NOMO-1 treated with DMSO at 0.1 percent for 48 hours (cell line): ENCODE results near the gene PLA2G3.

ENCODE experiments used
- DNase-seq: peaks from one replicate; lab custom pipeline; 2025; ENCODE audit not compliant: unreplicated experiment; lab: John Stamatoyannopoulos, UW

PLA2G3 gene

DNA sequence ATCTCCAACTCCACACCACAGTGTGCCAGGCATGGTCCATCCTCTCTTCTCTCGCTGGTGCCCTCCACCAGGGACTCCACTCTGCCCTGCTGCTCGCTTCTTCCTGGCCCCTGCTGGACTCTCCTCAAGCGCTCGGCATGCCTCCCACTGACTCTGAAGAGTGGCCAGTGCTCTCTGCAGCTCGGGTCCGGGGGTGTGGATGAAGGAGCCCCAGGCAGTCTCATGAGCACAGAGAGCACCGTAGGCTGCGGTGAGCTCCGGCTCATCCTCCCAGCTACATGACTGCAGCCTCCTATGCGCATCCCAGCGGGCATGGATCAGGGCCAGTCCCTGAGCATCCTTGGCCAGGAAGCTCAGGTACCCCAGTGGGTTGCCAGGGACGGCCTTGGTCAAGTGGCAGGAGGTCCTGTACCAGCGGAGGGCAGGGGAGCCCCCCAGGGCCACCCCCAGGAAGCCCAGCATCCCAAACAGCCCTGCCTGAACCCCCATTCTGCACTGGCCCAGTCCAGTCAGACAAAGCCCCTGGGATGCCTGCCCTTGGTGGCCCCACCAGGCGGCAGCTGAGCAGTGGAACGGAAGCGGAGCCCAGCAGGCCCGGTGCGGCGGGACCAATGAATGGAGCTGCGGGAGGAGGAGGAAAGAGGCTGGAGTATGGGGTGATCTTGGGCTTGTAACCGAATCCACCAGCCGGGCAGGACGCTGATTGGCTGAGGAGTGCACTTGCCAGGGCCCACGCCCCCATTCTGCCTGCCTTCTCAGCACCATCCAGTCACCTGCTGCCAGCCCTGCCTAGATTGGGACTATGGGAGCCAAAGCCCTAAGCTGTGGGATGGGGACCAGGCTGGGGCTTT lies at the start of gene PLA2G3:
Gene PLA2G3, minus strand, starts transcription at position 643 of the 851 bp plus-strand sequence. Its CDS starts 154 bp downstream, at position 489.
- no peak for DNase-seq

- no peak for DNase-seq
Observed at GRCh38 chr22:31187627-31188026, 47.3 kb upstream of the PLA2G3 start.

DNA sequence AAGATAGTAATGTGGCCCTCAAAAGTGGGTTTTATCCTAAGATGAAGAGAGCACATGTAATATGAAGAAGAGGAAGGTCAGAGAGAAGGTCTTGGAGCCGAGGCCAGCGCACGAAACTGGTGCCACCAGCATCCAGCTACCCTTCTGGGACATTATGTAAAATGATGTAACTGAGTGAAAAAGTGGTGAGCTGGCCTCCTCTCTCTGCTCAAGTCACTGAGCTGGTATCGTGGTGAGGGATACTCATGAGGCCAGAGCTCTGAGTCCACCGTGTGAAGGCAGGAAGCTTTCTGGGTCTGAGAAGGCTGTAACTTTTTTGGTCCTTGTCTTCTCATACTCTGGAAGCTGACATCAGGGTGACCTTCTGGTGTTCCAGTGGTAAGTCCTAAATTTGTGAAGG lies 44.7 kb upstream of the PLA2G3 start:
- no peak for DNase-seq

GRCh38 chr22:31184015-31184414 lies 43.7 kb upstream of the PLA2G3 start:
- DNase-seq, result no peak

- DNase-seq, result no peak
Observed at GRCh38 chr22:31179345-31179744, 39.0 kb upstream of the PLA2G3 start.

DNA sequence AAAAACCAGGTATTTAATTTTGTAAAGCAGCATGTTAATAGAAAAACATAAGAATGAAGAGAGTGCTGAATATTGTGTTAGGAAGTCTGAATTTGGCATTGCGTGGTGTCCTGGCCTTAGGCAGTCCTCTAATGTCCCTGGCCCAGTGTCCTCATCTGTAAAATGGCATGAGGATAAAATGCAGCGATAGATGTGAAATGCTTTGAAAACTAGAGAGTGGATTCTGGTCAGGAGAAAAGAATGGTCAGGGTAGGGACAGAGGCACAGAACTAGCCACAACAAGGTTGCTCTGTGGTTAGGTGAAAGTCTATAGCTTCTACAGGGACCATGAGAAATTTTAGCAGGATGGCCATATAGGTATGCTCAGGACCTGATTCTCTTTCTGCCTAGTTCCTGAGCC lies 38.6 kb upstream of the PLA2G3 start:
- no peak for DNase-seq

DNA sequence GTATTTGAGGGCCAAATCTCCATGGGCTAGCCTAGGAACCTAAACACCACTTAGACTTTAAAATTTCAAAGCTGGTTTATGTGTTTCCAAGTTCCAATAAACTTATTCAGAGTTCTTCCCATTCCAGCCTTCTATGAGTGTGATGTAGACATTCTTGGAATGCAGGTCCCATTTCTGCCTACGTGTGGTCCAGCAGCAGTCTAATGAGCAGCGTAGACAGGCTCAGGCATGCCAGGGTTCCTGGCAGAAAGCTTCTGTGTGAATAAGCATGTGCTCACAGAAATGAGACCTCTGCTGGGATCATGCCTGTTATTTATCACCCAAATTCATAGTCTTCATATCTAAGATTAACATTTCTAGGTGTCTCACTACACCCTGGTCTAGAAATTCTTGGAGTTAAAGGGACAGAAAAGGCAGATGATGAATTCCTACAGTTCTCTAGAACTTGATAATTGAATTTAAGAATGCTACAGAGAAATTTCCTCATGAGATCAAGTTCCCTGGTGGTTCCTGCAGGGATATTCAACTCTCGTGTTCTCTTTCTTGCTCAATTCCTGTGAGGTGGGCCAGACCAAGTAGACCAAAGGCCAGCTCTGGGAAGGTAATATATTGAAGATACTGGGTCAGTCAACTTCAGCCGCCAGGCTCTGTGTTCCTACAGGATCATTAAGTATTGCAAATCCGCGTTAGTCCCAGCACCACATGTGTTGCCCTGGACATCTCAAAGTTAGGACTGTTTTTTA lies 37.3 kb upstream of the PLA2G3 start:
- DNase-seq, result no peak

- DNase-seq, result no peak
Observed at GRCh38 chr22:31176923-31177322, 36.6 kb upstream of the PLA2G3 start.

GRCh38 chr22:31173386-31174145 lies 33.3 kb upstream of the PLA2G3 start:
- DNase-seq, result no peak

- peak; percentile 75 for DNase-seq
Observed at GRCh38 chr22:31171734-31172133, 31.4 kb upstream of the PLA2G3 start.

DNA sequence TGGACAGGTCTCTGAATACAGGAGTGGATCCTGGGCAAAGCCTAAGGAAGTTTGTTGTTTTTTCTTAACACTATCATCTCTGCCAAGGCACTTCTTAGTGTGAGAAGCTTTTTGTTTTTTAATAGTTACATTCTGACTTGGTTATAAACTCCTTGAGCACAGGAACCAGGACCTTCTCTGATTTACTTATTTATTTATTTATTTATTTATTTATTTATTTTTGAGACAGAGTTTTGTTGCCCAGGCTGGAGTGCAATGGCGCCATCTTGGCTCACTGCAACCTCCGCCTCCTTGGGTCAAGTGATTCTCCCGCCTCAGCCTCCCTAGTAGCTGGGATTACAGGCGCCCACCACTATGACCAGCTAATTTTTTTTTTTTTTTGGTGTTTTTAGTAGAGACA lies 30.7 kb upstream of the PLA2G3 start:
- no peak for DNase-seq

GRCh38 chr22:31162015-31162765 lies 21.9 kb upstream of the PLA2G3 start:
- DNase-seq, result no peak

DNA sequence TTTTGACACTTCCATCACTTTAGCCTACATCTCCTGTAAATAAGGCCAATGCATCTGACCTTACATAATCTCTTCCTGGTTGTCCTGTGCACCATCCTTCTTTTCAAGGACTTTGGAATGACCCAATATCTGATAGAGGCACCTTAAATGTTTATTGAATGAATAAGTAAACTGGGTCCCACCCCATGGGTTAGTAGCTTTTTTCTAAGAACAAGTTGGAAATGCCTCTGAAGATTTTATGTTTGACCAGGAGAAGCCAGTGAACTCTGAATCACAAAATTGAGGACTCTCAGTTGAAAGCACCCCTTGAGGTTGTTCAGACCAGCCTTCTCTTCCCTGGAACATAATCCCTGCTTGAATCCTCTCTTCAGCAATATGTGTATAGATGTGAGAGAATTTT lies 21.1 kb upstream of the PLA2G3 start:
- no peak for DNase-seq

DNA sequence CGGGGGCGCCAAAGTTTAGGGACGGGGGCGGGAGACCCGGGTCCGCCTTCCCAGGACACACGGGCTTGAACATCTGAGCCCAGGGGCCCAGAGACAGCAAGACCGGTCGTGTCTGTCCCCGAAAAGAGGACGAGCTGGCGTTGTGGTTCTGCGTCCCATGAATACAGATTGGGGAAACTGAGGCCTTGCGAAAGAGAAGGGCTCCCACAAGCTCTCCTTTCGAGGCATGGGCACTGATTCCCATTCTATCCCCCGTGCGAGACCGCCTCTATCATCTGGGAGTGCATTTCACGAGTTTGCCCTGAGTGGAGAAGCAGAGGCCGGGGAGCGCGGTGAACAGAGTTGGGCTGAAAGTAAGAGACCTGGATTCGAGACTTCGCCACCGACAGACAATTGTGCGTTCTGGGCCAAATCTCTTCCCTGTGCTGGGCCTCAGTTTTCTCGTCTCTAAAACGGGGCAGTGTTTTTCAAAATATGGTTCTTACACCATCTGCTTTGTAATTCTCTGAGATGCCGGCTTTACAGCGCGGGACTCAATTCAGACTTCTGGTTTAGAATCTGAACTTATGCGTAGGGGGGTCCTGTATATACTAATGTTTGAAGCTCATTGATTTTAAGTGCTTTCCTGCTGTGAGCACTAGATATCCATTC lies 20.1 kb upstream of the PLA2G3 start:
- DNase-seq, result no peak

DNA sequence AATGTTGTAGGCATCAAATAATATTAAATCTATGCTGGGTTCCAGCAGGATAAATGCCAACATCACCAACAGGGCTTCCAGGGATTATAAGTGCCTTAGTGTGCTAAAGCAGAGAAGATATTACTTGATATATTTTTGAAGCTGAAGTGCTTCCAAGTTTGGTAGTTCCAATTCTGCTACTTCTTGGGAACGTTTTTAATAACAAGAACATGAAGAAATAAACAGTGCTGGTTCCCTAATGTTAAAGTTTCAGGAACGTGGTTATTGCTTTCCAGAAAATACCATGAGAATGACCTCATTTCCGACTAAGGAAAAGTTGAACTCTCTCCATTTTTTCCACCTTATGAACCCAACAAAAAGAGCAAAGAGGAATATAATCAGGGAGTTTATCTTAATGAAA lies 15.1 kb upstream of the PLA2G3 start:
- no peak for DNase-seq

- no peak for DNase-seq
Observed at GRCh38 chr22:31154975-31155374, 14.7 kb upstream of the PLA2G3 start.

DNA sequence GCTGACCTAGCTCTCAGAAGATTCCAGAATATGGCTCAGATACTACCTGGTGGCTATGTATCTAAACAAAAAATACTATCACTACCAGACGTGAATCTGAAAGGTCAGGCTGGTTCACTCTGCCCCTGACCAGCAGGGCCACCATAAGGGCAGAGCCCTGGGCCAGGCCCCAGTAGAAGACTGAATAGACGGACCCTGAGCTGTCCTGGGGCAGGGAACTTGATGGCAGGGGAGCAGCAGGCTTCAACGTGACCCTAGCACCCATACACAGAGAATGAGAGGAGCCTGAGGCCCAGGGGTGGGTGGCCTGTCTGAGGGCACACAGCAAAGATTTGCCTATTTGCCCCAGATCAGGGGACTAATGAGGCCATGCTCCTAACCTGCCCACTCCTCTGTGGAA lies 13.0 kb upstream of the PLA2G3 start:
- DNase-seq, result no peak

GRCh38 chr22:31151872-31152271 lies 11.6 kb upstream of the PLA2G3 start:
- no peak for DNase-seq

- DNase-seq, result no peak
Observed at GRCh38 chr22:31150615-31151014, 10.3 kb upstream of the PLA2G3 start.

DNA sequence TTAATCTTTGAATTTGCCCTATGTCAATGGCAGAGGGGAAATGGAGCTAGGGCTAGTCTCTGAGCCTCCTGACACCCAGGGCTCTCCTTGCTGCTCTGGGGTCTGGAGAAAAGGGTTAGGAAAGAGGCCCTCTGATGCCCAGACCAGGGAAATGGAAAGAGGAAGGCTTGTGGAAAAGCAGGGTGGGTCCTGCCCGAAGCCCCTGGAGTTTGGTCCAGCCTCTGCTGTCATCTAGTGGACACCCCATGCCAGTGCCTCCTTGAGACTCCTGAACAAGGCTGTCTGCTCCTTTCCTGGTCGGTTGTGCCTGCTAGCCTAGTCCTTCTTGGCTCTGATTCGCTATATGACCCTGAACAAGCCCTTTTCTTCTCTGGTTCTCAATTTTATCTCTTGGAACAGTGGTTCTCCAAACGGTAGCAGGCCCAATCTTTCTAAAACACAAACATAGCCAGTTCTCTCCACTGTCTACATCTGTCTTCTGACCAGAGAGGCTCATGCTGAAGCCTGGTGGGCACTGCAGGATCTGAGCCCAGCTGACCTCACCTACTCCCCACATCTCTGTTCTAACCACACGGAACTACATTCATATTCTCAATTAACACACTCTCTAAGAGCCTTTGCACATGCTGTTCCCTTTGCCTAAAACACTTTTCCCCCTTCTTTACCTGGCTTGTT lies 8.8 kb upstream of the PLA2G3 start:
- peak; percentile 42 for DNase-seq
